GM19023 (cell line): ENCODE data around the gene CDK2AP2.
A peak's percentile ranks its signal among the peaks of the same experiment; 100 is the strongest.
"Not testable (repeated sequence)": the region's sequence is repeated elsewhere in the genome, so short reads cannot be mapped to it uniquely, and the experiment has no call there.

Experiments used
- ATAC-seq: cut with Tn5 transposase; IDR thresholded peaks from one replicate; pipeline ENCODE4 v1.9.1; 2021; ENCODE audit warnings: mild to moderate bottlenecking, moderate library complexity; ENCODE audit not compliant: unreplicated experiment

CDK2AP2 gene

GRCh38 chr11:67524480-67524808, 16.5 kb upstream of the CDK2AP2 start:
- no peak for ATAC-seq

DNA sequence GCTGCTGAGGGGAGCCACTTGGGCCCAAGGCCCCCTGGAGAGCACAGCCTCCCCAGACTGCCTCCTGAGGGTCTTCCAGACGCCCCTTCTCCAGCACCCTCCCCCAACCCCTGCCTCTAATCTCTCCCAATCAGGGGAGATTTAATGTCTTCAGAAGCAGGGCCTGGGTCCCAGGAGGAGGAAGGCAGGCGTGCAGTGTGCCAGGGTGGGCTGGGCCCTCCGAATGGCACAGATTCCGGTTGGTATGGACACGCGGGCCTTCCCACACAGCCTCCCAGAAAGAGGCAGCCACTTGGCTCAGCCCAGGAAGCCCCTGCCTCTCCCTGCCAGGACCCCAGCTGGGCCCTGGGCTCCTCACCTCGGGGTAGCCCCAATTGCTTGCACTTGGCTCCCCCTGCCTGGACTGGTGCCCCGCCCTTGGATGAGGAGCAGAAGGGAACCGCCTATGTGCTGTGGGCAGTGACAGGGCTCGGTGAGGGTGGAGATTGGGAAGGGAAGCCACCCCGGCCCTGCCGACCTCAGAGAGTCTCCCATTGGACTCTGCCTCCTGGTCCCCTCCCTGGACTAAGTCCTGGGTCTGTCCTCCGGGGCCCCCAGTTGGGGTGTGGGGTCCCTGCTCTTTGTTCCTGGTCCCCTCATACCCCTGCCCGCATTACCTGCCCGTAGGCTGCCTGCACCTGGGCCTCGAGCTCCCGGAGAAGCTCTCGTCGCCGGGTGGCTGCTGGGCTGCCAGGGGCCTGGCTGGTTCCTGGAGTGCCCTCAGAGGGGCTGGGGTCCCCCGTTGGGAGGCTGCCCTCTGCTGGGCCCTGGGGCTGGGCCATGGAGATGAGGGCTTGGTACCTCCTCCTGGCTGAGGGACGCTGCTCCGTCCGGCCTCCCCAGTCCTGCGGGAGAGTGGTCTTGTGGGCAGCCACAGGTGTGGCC, 15.9 kb upstream of the CDK2AP2 start:
- no peak for ATAC-seq

DNA sequence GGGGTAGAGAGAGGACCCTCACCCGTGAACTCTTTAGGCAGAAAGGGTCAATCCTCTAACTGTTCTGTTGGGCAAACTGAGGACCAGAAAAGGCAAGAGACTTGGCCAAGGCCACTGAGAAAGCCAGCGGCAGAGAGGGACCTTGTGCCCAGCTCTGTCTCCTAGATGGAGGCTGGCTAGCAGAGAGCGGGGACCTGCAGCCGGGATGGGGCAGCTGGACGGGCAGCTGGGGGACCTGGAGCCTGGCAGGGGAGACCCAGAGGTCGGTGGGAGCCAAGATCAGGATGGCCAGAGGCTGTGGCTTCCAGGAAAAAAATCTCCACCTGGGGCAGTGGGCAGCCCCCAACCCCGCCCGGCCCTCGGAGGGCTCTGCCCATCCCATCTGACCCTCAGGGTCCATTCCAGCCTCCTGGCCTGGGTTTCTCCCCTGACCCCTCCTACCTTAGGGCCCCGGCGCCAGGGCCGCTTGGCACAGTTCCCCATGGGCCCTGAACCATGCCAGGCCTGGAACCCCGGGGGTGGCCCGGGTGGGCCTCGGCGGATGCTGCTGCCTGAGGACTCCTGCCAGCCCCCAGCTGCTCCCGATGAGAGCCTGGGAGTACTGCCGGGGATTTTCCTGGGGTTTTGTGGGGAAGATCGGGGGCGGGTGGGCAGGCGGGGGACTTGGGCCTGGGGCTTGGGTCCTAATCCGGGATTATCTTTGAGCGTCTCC, 15.0 kb upstream of the CDK2AP2 start, which contains the start of gene CABP2:
Gene CABP2, minus strand, starts transcription at position 603 of the 712 bp plus-strand sequence. Its CDS starts 120 bp downstream, at position 483.
- no peak for ATAC-seq

- ATAC-seq, result no peak
These were observed 14.4 kb upstream of the CDK2AP2 start for GRCh38 chr11:67522338-67522737.

GRCh38 chr11:67521924-67522323, 14.0 kb upstream of the CDK2AP2 start:
- no peak for ATAC-seq

GRCh38 chr11:67520856-67521824, 13.2 kb upstream of the CDK2AP2 start:
- no peak for ATAC-seq

GRCh38 chr11:67519726-67520125, 11.8 kb upstream of the CDK2AP2 start:
- no peak for ATAC-seq

GRCh38 chr11:67517784-67518552, 10.0 kb upstream of the CDK2AP2 start:
- ATAC-seq, result no peak

- ATAC-seq, result no peak
These were observed 8.8 kb upstream of the CDK2AP2 start for GRCh38 chr11:67516806-67517205.

GRCh38 chr11:67514116-67514515, 6.2 kb upstream of the CDK2AP2 start:
- ATAC-seq, result no peak

DNA sequence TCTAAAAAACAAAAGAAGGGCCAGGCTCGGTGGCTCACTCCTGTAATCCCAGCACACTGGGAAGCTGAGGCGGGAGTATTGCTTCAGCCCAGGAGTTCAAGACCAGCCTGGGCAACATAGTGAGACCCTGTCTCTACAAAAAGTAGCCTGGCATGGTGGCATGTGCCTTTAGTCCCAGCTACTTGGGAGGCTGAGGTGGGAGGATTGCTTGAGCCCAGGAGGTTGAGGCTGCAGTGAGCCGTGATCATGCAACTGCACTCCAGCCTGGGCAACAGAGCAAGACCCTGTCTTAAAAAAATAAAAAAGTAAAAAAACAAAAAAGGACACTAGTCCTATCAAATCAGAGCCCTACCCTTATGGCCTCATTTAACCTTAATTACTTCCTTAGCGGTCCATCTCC, 3.6 kb upstream of the CDK2AP2 start:
- ATAC-seq, result not testable (repeated sequence)

GRCh38 chr11:67510023-67510345, 2.0 kb upstream of the CDK2AP2 start:
- ATAC-seq, result no peak

DNA sequence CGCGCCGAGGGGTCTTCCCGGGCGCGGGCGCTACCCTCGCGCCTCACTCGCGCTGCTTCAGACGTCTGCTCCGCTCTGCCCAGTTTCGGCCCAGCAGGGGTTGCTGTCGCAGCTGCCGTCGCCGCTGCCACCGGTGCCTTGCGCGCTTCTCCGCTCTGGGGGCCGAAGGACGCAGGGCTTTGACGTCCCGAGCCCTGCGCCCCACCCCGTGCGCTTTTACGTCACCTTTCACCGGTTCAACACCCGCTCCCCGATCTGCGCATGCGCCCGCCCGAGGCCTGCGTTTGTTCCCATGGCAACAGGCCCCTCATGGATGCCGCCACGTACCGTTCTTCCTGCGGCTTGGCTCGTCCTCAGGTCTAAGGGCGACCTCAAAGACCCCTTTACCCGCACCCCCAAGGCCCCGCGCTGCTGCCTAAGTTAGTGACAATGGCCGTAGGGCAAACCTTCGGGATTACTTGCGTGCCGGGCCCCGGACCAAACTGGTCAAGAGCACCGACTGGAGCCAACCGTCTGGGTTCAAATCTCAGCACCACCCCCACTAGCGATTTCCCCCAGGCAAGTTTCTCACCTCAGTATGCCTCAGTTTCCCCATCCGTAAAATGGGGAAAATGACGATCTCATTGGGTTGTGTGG, 642 bp upstream of the CDK2AP2 start:
- peak; percentile 39 for ATAC-seq

DNA sequence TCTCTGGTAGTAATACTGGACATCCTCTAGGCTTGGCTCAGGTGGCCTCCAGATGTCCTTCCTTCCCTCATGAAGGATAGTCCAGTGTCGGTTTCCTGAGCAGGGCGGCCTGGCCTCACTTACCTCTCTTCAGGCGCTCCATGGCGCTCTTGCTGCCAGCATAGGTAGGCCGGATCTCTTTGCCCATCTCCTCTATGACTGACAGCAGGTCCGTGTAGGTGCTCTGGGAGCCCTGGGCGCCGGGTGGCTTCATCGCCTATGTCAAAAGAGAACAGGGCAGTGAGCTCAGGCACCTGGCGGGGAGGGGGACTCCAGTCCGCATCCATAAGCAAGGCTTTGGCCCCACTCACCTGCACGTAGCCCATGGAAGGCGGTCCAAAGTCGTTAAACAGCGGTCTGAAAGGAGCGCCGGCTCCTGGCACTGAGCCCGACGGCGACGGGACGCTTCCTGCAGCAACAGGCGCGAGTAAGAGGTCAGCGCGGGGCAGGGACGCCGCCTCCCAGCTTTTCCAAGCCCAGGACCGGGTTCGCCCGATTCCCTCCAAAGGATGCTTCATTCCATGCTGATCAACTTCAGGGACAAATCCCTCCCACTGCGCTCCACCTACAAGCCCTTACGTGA, 609 bp downstream of the CDK2AP2 start:
- no peak for ATAC-seq

DNA sequence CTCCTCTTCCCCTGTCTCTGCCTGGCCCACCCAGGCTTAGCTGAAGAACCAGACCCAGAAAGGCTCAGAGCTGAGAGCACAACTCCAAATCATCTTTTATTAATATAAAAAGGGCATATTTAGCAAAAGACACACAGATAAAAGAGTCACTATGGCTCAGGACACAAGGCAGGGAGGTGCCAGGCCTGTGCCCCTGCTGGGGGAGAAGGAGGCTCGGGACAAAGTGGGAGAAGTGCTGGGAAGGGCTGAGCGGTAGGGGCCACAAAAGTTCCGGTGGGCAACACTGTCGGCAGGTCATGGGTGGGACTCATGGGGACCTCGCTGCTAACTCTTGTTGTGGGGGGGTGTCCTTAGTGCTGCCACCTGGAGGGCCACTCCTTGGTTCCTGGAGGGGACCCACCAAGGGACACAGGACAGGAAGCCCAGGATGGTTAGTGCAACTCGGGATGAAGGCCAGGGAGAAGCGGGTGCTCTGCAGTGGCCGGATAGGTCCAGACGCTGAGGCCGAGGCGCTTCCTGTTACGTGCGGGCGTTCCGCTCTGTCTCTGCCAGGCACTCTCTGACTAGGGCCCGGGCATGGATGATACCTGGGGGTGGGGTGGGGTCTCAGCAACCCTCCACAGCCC, 1.4 kb downstream of the CDK2AP2 start:
- ATAC-seq, result no peak

GRCh38 chr11:67505605-67506396, 2.2 kb downstream of the CDK2AP2 start:
- ATAC-seq, result no peak

- no peak for ATAC-seq
These were observed 2.9 kb downstream of the CDK2AP2 start, which contains the start of gene PITPNM1 for GRCh38 chr11:67504950-67505581. Gene PITPNM1, minus strand, starts transcription at chr11:67505363. Its CDS starts 1,183 bp downstream, at chr11:67504180.
